Gastrocnemius medialis (tissue), 4 donors: ENCODE data around the gene FIBCD1. TPM values are rescaled to one million over a fixed set of nuclear protein-coding genes. Genes with fewer than 3 reads are reported as not detected.

Source experiments
- ATAC-seq, 2 donors: fragments of 150-250 bp; one replicate each; pipeline ENCODE4 v1.9.1; 2016
- DNase-seq, 2 donors: peaks; one replicate each; pipeline ENCODE4 v3.0.0-alpha.2; 2019
- H3K27ac ChIP-seq, 4 donors: fragments of 200-600 bp; sonication (generic); 1 replicate in 1 of 4; 2 replicates in 3 of 4; pipeline ENCODE4 v1.5.1; 2016 to 2018; ENCODE audit warnings: mild to moderate bottlenecking in 2 of 4, moderate library complexity in 1 of 4
- H3K27me3 ChIP-seq, 3 donors: fragments of 200-600 bp; sonication (generic) in 2 of 3; 1 replicate in 1 of 3; 2 replicates in 2 of 3; pipeline versions ENCODE4 v1.5.1 to v1.6.0; 2016 to 2019; ENCODE audit warnings: mild to moderate bottlenecking in 1 of 3, moderate library complexity in 1 of 3
- H3K36me3 ChIP-seq, 2 donors: fragments of 200-600 bp; sonication (generic) in 1 of 2; one replicate each; pipeline ENCODE4 v1.5.1; 2017 to 2018
- H3K4me1 ChIP-seq, 2 donors: fragments of 200-600 bp; sonication (generic) in 1 of 2; one replicate each; pipeline ENCODE4 v1.5.1; 2016 to 2017; ENCODE audit warnings: mild to moderate bottlenecking in 2 of 2
- H3K4me3 ChIP-seq, 4 donors: fragments of 200-600 bp; sonication (generic) in 3 of 4; 1 replicate in 1 of 4; 2 replicates in 3 of 4; pipeline ENCODE4 v1.5.1; 2016 to 2019; ENCODE audit warnings: mild to moderate bottlenecking in 2 of 4
- H3K9me3 ChIP-seq, 3 donors: fragments of 200-600 bp; sonication (generic) in 2 of 3; 1 replicate in 1 of 3; 2 replicates in 2 of 3; pipeline ENCODE4 v1.5.1; 2016 to 2019
- POLR2A ChIP-seq, 2 donors: fragments of 450-650 bp; IDR thresholded peaks; one replicate each; pipeline ENCODE4 v1.6.1; 2017; ENCODE audit warnings: antibody characterized with exemption in 2 of 2, mild to moderate bottlenecking in 2 of 2, moderate library complexity in 2 of 2
- in situ Hi-C, 4 donors: fragments of 200-750 bp; cut with MboI; loops; one replicate each; pipeline versions ENCODE4 v1.15.0 to v1.8.0; 2017; ENCODE audit warnings: low sequenced_read_pairs in 4 of 4
- intact Hi-C: fragments of 100-400 bp; cut with DNase I; formaldehyde crosslinking; loops from one replicate; pipeline ENCODE4 v1.15.1; 2023; ENCODE audit warnings: low total_unique reads
- total RNA-seq, 4 donors: library from RNA; depleted of rRNA; stranded (reverse); fragments of >200 nt; gene quantifications; one replicate each; pipeline versions ENCODE4 v1.1.0 to v1.2.3, GENCODE V29; 2016
- TF ChIP-seq, protein P1 (sequence below), 5 experiments: fragments of 450-650 bp in 3 of 5; fragments of 200-600 bp in 2 of 5; sonication (generic) in 2 of 5; IDR thresholded peaks in 4 of 5; conservative IDR thresholded peaks in 1 of 5; 1 replicate in 4 of 5; 2 replicates in 1 of 5; pipeline ENCODE4 v1.5.1; 2016 to 2019; ENCODE audit warnings: antibody characterized with exemption in 5 of 5, mild to moderate bottlenecking in 3 of 5, moderate library complexity in 3 of 5

The FIBCD1 gene
- total RNA-seq, 4 donors from 2014 or later = not detected

DNA sequence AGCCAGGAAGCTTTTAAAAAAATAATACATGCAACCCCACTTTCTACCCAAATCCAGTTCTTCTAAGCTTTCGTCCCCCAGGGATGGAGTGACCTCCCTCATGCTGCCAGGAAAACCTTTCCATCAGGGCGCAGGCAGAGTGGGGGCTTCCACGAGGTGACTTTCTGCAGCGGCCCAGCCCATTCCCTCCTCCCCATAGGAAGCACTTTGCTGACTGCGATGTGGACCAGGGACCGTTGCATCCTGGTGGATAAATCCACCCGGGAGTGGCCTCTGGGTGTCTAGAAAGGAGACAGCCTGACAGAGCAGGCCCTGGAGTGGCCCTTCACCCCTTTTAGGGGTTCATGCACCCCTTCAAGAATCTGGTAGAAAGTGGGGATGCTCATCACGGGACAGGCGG is 44.0 kb downstream of the FIBCD1 start:
- Histone ChIP-seq H3K4me3 (no peak overlapping the region), H3K36me3 (peaks cover 0 to 16% of the 10 kb centered on the region in 2 donors), H3K27me3 (peaks cover 9 to 27% (median 13%) of the 10 kb centered on the region in 3 donors), H3K9me3 (no peaks in the 10 kb centered on the region), H3K27ac (no peak overlapping the region), H3K4me1 (peaks cover 3 to 4% of the 10 kb centered on the region in 2 donors)
- in situ Hi-C loops (no loop called here), intact Hi-C loops (no loop called here)
- TF ChIP-seq, protein P1, sequence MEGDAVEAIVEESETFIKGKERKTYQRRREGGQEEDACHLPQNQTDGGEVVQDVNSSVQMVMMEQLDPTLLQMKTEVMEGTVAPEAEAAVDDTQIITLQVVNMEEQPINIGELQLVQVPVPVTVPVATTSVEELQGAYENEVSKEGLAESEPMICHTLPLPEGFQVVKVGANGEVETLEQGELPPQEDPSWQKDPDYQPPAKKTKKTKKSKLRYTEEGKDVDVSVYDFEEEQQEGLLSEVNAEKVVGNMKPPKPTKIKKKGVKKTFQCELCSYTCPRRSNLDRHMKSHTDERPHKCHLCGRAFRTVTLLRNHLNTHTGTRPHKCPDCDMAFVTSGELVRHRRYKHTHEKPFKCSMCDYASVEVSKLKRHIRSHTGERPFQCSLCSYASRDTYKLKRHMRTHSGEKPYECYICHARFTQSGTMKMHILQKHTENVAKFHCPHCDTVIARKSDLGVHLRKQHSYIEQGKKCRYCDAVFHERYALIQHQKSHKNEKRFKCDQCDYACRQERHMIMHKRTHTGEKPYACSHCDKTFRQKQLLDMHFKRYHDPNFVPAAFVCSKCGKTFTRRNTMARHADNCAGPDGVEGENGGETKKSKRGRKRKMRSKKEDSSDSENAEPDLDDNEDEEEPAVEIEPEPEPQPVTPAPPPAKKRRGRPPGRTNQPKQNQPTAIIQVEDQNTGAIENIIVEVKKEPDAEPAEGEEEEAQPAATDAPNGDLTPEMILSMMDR (IDR thresholded peaks at IDR 0.05 in 4 of 5, conservative IDR thresholded peaks at IDR 0.05 in 1 of 5) = no peak
- no peak for TF ChIP-seq POLR2A (IDR thresholded peaks at IDR 0.05)
- no peak for ATAC-seq
- no peak for DNase-seq

DNA sequence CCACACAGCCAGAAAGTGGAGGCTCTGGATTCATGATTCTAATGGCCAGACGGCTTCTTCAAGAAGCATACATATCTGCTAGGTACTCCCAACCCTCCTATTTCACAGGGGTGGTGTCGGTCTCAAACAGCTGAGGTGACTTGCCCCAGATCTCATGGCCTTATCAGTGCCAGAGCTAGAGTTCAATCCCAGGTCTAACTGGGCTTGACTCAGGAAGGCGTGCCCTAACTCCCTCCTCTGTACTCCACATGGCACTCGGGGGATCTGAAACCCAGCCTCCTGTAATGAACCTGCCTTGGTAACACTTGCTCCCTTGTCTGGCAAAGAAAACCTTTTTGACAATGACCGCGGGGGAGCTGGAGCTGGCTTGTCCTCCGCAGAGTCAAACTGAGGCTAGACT is 44.5 kb downstream of the FIBCD1 start:
- peaks cover 0 to 17% of the 10 kb centered on the region in 2 donors for H3K36me3 ChIP-seq
- TF ChIP-seq, protein P1 (IDR thresholded peaks at IDR 0.05 in 4 of 5, conservative IDR thresholded peaks at IDR 0.05 in 1 of 5) = no peak
- TF ChIP-seq POLR2A (IDR thresholded peaks at IDR 0.05) = no peak
- no peaks in the 10 kb centered on the region for H3K9me3 ChIP-seq
- intact Hi-C loops = no loop called here
- ATAC-seq (no peak), DNase-seq (no peak)
- H3K27ac ChIP-seq = no peak overlapping the region
- no peak overlapping the region for H3K4me3 ChIP-seq
- peaks cover 7 to 23% (median 11%) of the 10 kb centered on the region in 3 donors for H3K27me3 ChIP-seq
- in situ Hi-C loops = no loop called here
- H3K4me1 ChIP-seq = peaks cover 3 to 4% of the 10 kb centered on the region in 2 donors

DNA sequence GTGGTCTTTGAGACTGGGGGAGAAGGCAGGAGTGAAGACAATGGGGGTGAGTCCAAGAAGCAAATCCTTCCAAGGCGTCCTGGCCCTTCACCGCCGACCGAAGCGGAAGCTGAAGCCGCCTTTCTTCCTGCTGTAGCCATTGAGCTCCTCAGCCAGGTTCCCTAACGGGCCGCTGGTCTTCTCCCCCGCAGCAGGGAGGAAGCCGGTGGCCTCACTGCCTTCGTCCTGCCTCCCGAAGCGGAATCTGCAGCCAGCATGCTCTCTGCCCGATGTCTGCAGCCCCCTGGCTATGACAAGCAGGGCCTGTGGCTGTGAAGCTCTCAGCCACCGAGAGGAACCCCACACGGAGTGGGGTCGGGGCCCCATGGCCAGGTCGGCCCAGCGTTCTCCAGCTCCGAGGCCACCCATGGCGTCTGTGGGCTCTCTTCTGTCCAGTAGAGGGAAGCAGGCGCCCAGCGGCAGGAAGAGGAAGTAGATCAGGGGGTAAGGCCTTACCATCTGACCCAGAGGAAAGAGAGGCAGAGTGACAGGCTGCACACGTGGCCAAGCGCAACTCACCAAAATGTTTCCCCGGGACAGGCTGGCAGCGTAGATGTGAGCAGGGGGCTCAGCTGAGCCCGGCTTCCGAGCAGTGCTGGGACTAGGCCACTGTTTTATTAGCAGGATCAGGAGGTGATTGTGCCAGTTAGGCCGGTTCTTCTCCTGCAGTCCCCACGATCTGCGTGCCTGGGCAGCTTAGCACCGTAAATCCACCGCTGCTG is 45.5 kb downstream of the FIBCD1 start:
- TF ChIP-seq POLR2A (IDR thresholded peaks at IDR 0.05) = no peak
- TF ChIP-seq, protein P1 (IDR thresholded peaks at IDR 0.05 in 4 of 5, conservative IDR thresholded peaks at IDR 0.05 in 1 of 5) = no peak
- intact Hi-C loops = no loop called here
- Histone ChIP-seq H3K27ac (no peak overlapping the region), H3K27me3 (peaks cover 3 to 17% (median 5%) of the 10 kb centered on the region in 3 donors), H3K36me3 (peaks cover 0 to 18% of the 10 kb centered on the region in 2 donors), H3K4me1 (peaks cover 3 to 4% of the 10 kb centered on the region in 2 donors), H3K4me3 (no peak overlapping the region), H3K9me3 (no peaks in the 10 kb centered on the region)
- ATAC-seq = peak in 1 of 2 donors; percentile 8
- DNase-seq = no peak
- in situ Hi-C loops = no loop called here

DNA sequence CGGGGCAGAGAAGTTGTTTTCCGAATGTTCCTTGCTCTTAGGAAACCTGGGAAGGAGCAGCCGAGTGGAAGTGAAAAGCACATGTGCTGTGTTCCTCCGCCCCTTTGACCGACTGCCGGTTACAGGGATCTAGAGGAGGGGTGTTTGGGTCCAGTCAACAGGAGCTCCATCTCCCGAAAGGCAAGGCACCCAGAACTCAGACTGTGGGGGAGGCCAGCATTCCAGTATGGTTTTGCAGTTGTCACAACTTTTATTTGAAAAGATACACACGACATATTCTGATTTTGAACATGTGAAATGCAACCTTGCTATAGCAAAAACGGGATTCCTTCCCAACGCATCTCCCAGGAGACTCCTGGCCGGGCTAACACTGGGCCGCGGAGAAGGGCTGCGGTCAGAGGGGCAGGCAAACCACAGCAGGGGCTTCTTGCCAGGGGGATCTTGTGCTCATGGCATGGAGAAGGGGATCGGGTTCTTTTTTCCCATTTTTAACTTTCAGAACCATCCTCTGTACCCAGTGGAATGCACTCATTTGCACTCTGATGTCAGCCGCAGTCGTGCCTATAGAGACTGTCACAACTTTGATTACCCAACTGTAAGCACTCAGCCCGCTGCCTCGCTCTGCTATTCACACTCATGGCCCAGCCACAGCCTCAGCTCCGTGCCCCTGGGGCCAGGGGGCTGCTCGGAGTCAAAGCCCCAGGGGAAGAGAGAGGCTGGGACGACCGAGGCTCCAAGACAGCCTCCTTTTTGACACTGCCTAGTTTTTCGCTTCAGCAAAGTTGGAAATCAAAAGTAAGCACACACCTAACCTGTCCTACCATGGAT is 46.4 kb downstream of the FIBCD1 start:
- Histone ChIP-seq H3K36me3 (peaks cover 0 to 27% of the 10 kb centered on the region in 2 donors), H3K4me3 (no peak overlapping the region), H3K9me3 (no peaks in the 10 kb centered on the region), H3K27me3 (peaks cover 0 to 14% (median under 1%) of the 10 kb centered on the region in 3 donors), H3K27ac (no peak overlapping the region), H3K4me1 (peaks cover 3 to 4% of the 10 kb centered on the region in 2 donors)
- ATAC-seq (no peak), DNase-seq (no peak)
- intact Hi-C loops = no loop called here
- TF ChIP-seq, protein P1 (IDR thresholded peaks at IDR 0.05 in 4 of 5, conservative IDR thresholded peaks at IDR 0.05 in 1 of 5) = no peak
- TF ChIP-seq POLR2A (IDR thresholded peaks at IDR 0.05) = no peak
- in situ Hi-C loops = no loop called here
